CD14-positive monocyte (primary cell): ENCODE results near the gene PLEKHA7. TPM values are rescaled to one million over a fixed set of nuclear protein-coding genes. Genes with fewer than 3 reads are reported as not detected.

Experiments used
- DNase-seq, 3 donors: peaks; one replicate each; pipeline ENCODE4 v3.0.0-alpha.2; 2011 to 2022
- H2AFZ ChIP-seq: 2 replicates; pipeline ENCODE4 v1.6.0; 2012; ENCODE audit warnings: mild to moderate bottlenecking, low read depth, low read length, inconsistent platforms; ENCODE audit not compliant: insufficient read depth, poor library complexity, severe bottlenecking
- H3K27ac ChIP-seq, 2 donors: 1 replicate in 1 of 2; 2 replicates in 1 of 2; pipeline ENCODE4 v1.5.1; 2012 to 2013; ENCODE audit warnings: low read length in 2 of 2, control low read depth in 1 of 2, inconsistent platforms in 1 of 2, low read depth in 1 of 2, mild to moderate bottlenecking in 1 of 2
- H3K27me3 ChIP-seq, 2 donors: one replicate each; pipeline versions ENCODE4 v1.6.0 to v1.6.1; 2011 to 2013; ENCODE audit warnings: low read length in 2 of 2; ENCODE audit not compliant: control insufficient read depth in 2 of 2, insufficient read depth in 2 of 2
- H3K36me3 ChIP-seq, 2 donors: replicated peaks in 1 of 2; 1 replicate in 1 of 2; 2 replicates in 1 of 2; pipeline versions ENCODE4 v1.5.1 to v1.6.1; 2012 to 2013; ENCODE audit warnings: low read length in 2 of 2, control low read depth in 1 of 2, inconsistent platforms in 1 of 2, mild to moderate bottlenecking in 1 of 2; ENCODE audit not compliant: insufficient read depth in 2 of 2, control insufficient read depth in 1 of 2
- H3K4me1 ChIP-seq, 2 donors: 1 replicate in 1 of 2; 2 replicates in 1 of 2; pipeline versions ENCODE4 v1.5.1 to v1.6.1; 2012 to 2013; ENCODE audit warnings: low read length in 2 of 2, control low read depth in 1 of 2, inconsistent platforms in 1 of 2, mild to moderate bottlenecking in 1 of 2, moderate library complexity in 1 of 2; ENCODE audit not compliant: insufficient read depth in 2 of 2, control insufficient read depth in 1 of 2
- H3K4me2 ChIP-seq: replicated peaks from 2 replicates; pipeline ENCODE3; 2012; ENCODE audit warnings: low read length, moderate library complexity, mild to moderate bottlenecking; ENCODE audit not compliant: poor library complexity, severe bottlenecking; ENCODE audit errors: extremely low read depth
- H3K4me3 ChIP-seq, 3 experiments: fragments of 200-600 bp in 1 of 3; sonication (generic) in 1 of 3; replicated peaks in 1 of 3; 1 replicate in 2 of 3; 2 replicates in 1 of 3; pipeline ENCODE4 v1.5.1; 2011 to 2013; ENCODE audit warnings: low read length in 3 of 3, mild to moderate bottlenecking in 3 of 3, control low read depth in 2 of 3, low read depth in 2 of 3, inconsistent platforms in 1 of 3, moderate library complexity in 1 of 3
- H3K79me2 ChIP-seq: 2 replicates; pipeline ENCODE4 v1.6.0; 2012; ENCODE audit warnings: mild to moderate bottlenecking, control low read depth, inconsistent platforms, low read length, moderate library complexity; ENCODE audit not compliant: insufficient read depth
- H3K9ac ChIP-seq: 2 replicates; pipeline ENCODE4 v1.6.0; 2017; ENCODE audit warnings: low read length, mild to moderate bottlenecking; ENCODE audit not compliant: insufficient read depth, poor library complexity, severe bottlenecking
- H3K9me3 ChIP-seq, 2 donors: replicated peaks in 1 of 2; 1 replicate in 1 of 2; 2 replicates in 1 of 2; pipeline versions ENCODE4 v1.5.1 to v1.6.1; 2012 to 2013; ENCODE audit warnings: low read length in 2 of 2, control low read depth in 1 of 2; ENCODE audit not compliant: control insufficient read depth in 1 of 2, insufficient read depth in 1 of 2
- H4K20me1 ChIP-seq: 2 replicates; pipeline ENCODE4 v1.6.0; 2012; ENCODE audit warnings: mild to moderate bottlenecking, low read length, control low read depth, moderate library complexity; ENCODE audit not compliant: insufficient read depth
- H3K27ac Mint-ChIP-seq, 7 donors: one replicate each; pipeline ENCODE4 v1.8.0; 2020; ENCODE audit warnings: mild to moderate bottlenecking in 7 of 7, mixed read lengths in 7 of 7, moderate library complexity in 6 of 7, inconsistent platforms in 2 of 7
- H3K27me3 Mint-ChIP-seq, 3 donors: one replicate each; pipeline ENCODE4 v1.8.0; 2021 to 2022; ENCODE audit warnings: low read depth in 3 of 3, mild to moderate bottlenecking in 3 of 3, mixed read lengths in 3 of 3, moderate library complexity in 3 of 3, inconsistent platforms in 1 of 3
- H3K36me3 Mint-ChIP-seq, 2 donors: one replicate each; pipeline ENCODE4 v1.8.0; 2020; ENCODE audit warnings: mixed read lengths in 2 of 2, inconsistent platforms in 1 of 2, mild to moderate bottlenecking in 1 of 2
- H3K4me1 Mint-ChIP-seq: one replicate; pipeline ENCODE4 v1.8.0; 2020; ENCODE audit warnings: mild to moderate bottlenecking, mixed read lengths
- H3K4me3 Mint-ChIP-seq, 2 donors: one replicate each; pipeline ENCODE4 v1.8.0; 2020; ENCODE audit warnings: mild to moderate bottlenecking in 2 of 2, mixed read lengths in 2 of 2, moderate library complexity in 1 of 2
- H3K9me3 Mint-ChIP-seq, 7 donors: one replicate each; pipeline ENCODE4 v1.8.0; 2020 to 2022; ENCODE audit warnings: mixed read lengths in 7 of 7, mild to moderate bottlenecking in 6 of 7, moderate library complexity in 6 of 7, inconsistent platforms in 2 of 7
- WGBS: methylation state at CpG from one replicate; pipeline ENCODE4 v1.1.5; 2013; ENCODE audit warnings: missing lambda C conversion rate; ENCODE audit not compliant: insufficient coverage; 5-methylcytosine and 5-hydroxymethylcytosine counted together
- intact Hi-C, 2 donors: fragments of 100-400 bp; cut with micrococcal nuclease; formaldehyde crosslinking; loops; one replicate each; pipeline versions ENCODE4 v1.15.0 to v1.15.1; 2023
- polyA plus RNA-seq, 3 donors: library from polyadenylated mRNA; depleted of rRNA in 1 of 3; unstranded in 2 of 3; stranded (reverse) in 1 of 3; fragments of 300-500 nt in 2 of 3; fragments of >200 nt in 1 of 3; fragmentation: Illumina TruSeq in 2 of 3; gene quantifications; 1 replicate in 2 of 3; 2 replicates in 1 of 3; pipeline ENCODE4 v1.2.3, GENCODE V29; 2012 to 2021
- TF ChIP-seq, protein P1 (sequence below): fragments of 200-600 bp; IDR thresholded peaks from one replicate; pipeline ENCODE4 v1.8.0; 2022; ENCODE audit warnings: antibody characterized with exemption, mild to moderate bottlenecking

PLEKHA7 gene
- polyA plus RNA-seq, 3 donors = 0.05 to 0.92 (median 0.22) TPM

- no peak for DNase-seq
- no peak overlapping the region for H3K27ac ChIP-seq
- WGBS = 54% methylated on average over 2 of the region's 2 CpGs
- H3K36me3 Mint-ChIP-seq = no peaks in the 10 kb centered on the region
- H2AFZ ChIP-seq = no peak overlapping the region
- H3K4me3 ChIP-seq = no peak overlapping the region
- no peaks in the 10 kb centered on the region for H3K9me3 ChIP-seq
- H3K4me2 ChIP-seq = no peak overlapping the region
- no peaks in the 10 kb centered on the region for H3K9me3 Mint-ChIP-seq
- H3K4me3 Mint-ChIP-seq = no peak overlapping the region
- H3K27me3 Mint-ChIP-seq = peaks cover 3 to 8% (median 5%) of the 10 kb centered on the region in 3 donors
- no peaks in the 10 kb centered on the region for H3K36me3 ChIP-seq
- H3K4me1 Mint-ChIP-seq = no peaks in the 10 kb centered on the region
- no peaks in the 10 kb centered on the region for H4K20me1 ChIP-seq
- no peak overlapping the region for H3K9ac ChIP-seq
- intact Hi-C loops = loop anchor here in 1 of 2 donors (10.0 kb wide), 1 partner anchor 88 kb away; no protein-coding TSS in a partner anchor
- H3K79me2 ChIP-seq = no peaks in the 10 kb centered on the region
- no peaks in the 10 kb centered on the region for H3K4me1 ChIP-seq
- TF ChIP-seq, protein P1, sequence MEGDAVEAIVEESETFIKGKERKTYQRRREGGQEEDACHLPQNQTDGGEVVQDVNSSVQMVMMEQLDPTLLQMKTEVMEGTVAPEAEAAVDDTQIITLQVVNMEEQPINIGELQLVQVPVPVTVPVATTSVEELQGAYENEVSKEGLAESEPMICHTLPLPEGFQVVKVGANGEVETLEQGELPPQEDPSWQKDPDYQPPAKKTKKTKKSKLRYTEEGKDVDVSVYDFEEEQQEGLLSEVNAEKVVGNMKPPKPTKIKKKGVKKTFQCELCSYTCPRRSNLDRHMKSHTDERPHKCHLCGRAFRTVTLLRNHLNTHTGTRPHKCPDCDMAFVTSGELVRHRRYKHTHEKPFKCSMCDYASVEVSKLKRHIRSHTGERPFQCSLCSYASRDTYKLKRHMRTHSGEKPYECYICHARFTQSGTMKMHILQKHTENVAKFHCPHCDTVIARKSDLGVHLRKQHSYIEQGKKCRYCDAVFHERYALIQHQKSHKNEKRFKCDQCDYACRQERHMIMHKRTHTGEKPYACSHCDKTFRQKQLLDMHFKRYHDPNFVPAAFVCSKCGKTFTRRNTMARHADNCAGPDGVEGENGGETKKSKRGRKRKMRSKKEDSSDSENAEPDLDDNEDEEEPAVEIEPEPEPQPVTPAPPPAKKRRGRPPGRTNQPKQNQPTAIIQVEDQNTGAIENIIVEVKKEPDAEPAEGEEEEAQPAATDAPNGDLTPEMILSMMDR = no peak
- H3K27me3 ChIP-seq = no peaks in the 10 kb centered on the region
- H3K27ac Mint-ChIP-seq = peak overlapping the region in 1 of 7 donors; percentile 47
Measured at GRCh38 chr11:16873289-16873688, 140.9 kb downstream of the PLEKHA7 start.

GRCh38 chr11:16871368-16871767 is 142.8 kb downstream of the PLEKHA7 start:
- Histone ChIP-seq H3K36me3 (no peaks in the 10 kb centered on the region), H2AFZ (no peak overlapping the region), H4K20me1 (no peaks in the 10 kb centered on the region), H3K27ac (no peak overlapping the region), H3K79me2 (no peaks in the 10 kb centered on the region), H3K4me1 (no peaks in the 10 kb centered on the region), H3K27me3 (no peaks in the 10 kb centered on the region), H3K9ac (no peak overlapping the region), H3K4me3 (no peak overlapping the region), H3K9me3 (no peaks in the 10 kb centered on the region), H3K4me2 (no peak overlapping the region)
- Mint-ChIP-seq H3K4me3 (no peak overlapping the region), H3K36me3 (no peaks in the 10 kb centered on the region), H3K9me3 (no peaks in the 10 kb centered on the region), H3K27me3 (peaks cover 5 to 8% (median 5%) of the 10 kb centered on the region in 3 donors), H3K4me1 (no peaks in the 10 kb centered on the region), H3K27ac (no peak overlapping the region)
- TF ChIP-seq, protein P1 = no peak
- no peak for DNase-seq
- 93% methylated on average over 3 of the region's 5 CpGs for WGBS
- intact Hi-C loops = loop anchor here in 1 of 2 donors (10.0 kb wide), 1 partner anchor 87 kb away; no protein-coding TSS in a partner anchor
